Measurements from ENCODE around the gene SMG1.
"Not testable (repeated sequence)": the region's sequence is repeated elsewhere in the genome, so short reads cannot be mapped to it uniquely, and the experiment has no call there.

Gene SMG1

GRCh38 chr16:18925986-18926865 lies at the start of gene SMG1:
SMG1 (minus strand) TSS chr16:18926408; CDS start chr16:18926041, 367 bp downstream.
- not testable (repeated sequence) for H3K27me3 ChIP-seq (ENCODE audit: control insufficient read depth, insufficient read depth, low read length); H3K9me3 ChIP-seq (ENCODE audit: control insufficient read depth, low read depth, low read length); H3K4me1 ChIP-seq (ENCODE audit: control insufficient read depth, low read depth, low read length); H3K36me3 ChIP-seq (ENCODE audit: control insufficient read depth, low read depth, low read length)
- Histone ChIP-seq H3K9ac (ENCODE audit: low read length) (peak within 1 kb of the TSS; percentile 83), H3K27ac (ENCODE audit: low read length) (peak within 1 kb of the TSS; percentile 44), H3K4me3 (ENCODE audit: low read length) (peak within 1 kb of the TSS; percentile 91)

- no peak overlapping the region for H3K9ac ChIP-seq (ENCODE audit: low read length)
- H3K27ac ChIP-seq (ENCODE audit: low read length): no peak overlapping the region
- no peaks in the 10 kb centered on the region for H3K36me3 ChIP-seq (ENCODE audit: control insufficient read depth, low read depth, low read length)
- H3K27me3 ChIP-seq (ENCODE audit: control insufficient read depth, insufficient read depth, low read length): no peaks in the 10 kb centered on the region
- no peak overlapping the region for H3K4me3 ChIP-seq (ENCODE audit: low read length)
- no peaks in the 10 kb centered on the region for H3K4me1 ChIP-seq (ENCODE audit: control insufficient read depth, low read depth, low read length)
- no peaks in the 10 kb centered on the region for H3K9me3 ChIP-seq (ENCODE audit: control insufficient read depth, low read depth, low read length)
These were observed 48.9 kb upstream of the SMG1 start for GRCh38 chr16:18975109-18975508.

GRCh38 chr16:18969855-18970240 lies 43.6 kb upstream of the SMG1 start:
- no peaks in the 10 kb centered on the region for H3K27me3 ChIP-seq (ENCODE audit: control insufficient read depth, insufficient read depth, low read length)

GRCh38 chr16:18969050-18969854 lies 43.0 kb upstream of the SMG1 start:
- Histone ChIP-seq H3K9ac (ENCODE audit: low read length) (no peak overlapping the region), H3K27ac (ENCODE audit: low read length) (no peak overlapping the region), H3K4me3 (ENCODE audit: low read length) (peak overlapping the region; percentile 44), H3K36me3 (ENCODE audit: control insufficient read depth, low read depth, low read length) (no peaks in the 10 kb centered on the region), H3K4me1 (ENCODE audit: control insufficient read depth, low read depth, low read length) (no peaks in the 10 kb centered on the region), H3K9me3 (ENCODE audit: control insufficient read depth, low read depth, low read length) (no peaks in the 10 kb centered on the region), H3K27me3 (ENCODE audit: control insufficient read depth, insufficient read depth, low read length) (no peaks in the 10 kb centered on the region)

More at GRCh38 chr16:18969855-18970240, 43.6 kb upstream of the SMG1 start:
- H3K9ac ChIP-seq (ENCODE audit: low read length): no peak overlapping the region
- no peaks in the 10 kb centered on the region for H3K4me1 ChIP-seq (ENCODE audit: control insufficient read depth, low read depth, low read length)
- no peak overlapping the region for H3K4me3 ChIP-seq (ENCODE audit: low read length)
- no peaks in the 10 kb centered on the region for H3K9me3 ChIP-seq (ENCODE audit: control insufficient read depth, low read depth, low read length)
- H3K27ac ChIP-seq (ENCODE audit: low read length): no peak overlapping the region
- H3K36me3 ChIP-seq (ENCODE audit: control insufficient read depth, low read depth, low read length): no peaks in the 10 kb centered on the region

GRCh38 chr16:18966791-18967190 lies 40.6 kb upstream of the SMG1 start:
- no peaks in the 10 kb centered on the region for H3K4me1 ChIP-seq (ENCODE audit: control insufficient read depth, low read depth, low read length)
- H3K4me3 ChIP-seq (ENCODE audit: low read length): no peak overlapping the region
- H3K9me3 ChIP-seq (ENCODE audit: control insufficient read depth, low read depth, low read length): no peaks in the 10 kb centered on the region
- H3K9ac ChIP-seq (ENCODE audit: low read length): no peak overlapping the region
- no peaks in the 10 kb centered on the region for H3K36me3 ChIP-seq (ENCODE audit: control insufficient read depth, low read depth, low read length)
- no peak overlapping the region for H3K27ac ChIP-seq (ENCODE audit: low read length)
- no peaks in the 10 kb centered on the region for H3K27me3 ChIP-seq (ENCODE audit: control insufficient read depth, insufficient read depth, low read length)

- Histone ChIP-seq H3K27ac (ENCODE audit: low read length) (no peak overlapping the region), H3K4me3 (ENCODE audit: low read length) (no peak overlapping the region), H3K27me3 (ENCODE audit: control insufficient read depth, insufficient read depth, low read length) (no peaks in the 10 kb centered on the region), H3K36me3 (ENCODE audit: control insufficient read depth, low read depth, low read length) (no peaks in the 10 kb centered on the region), H3K4me1 (ENCODE audit: control insufficient read depth, low read depth, low read length) (no peaks in the 10 kb centered on the region), H3K9me3 (ENCODE audit: control insufficient read depth, low read depth, low read length) (no peaks in the 10 kb centered on the region), H3K9ac (ENCODE audit: low read length) (no peak overlapping the region)
These were observed 39.3 kb upstream of the SMG1 start for GRCh38 chr16:18965555-18965954.

GRCh38 chr16:18959031-18959505 lies 32.9 kb upstream of the SMG1 start:
- no peaks in the 10 kb centered on the region for H3K9me3 ChIP-seq (ENCODE audit: control insufficient read depth, low read depth, low read length)
- H3K27me3 ChIP-seq (ENCODE audit: control insufficient read depth, insufficient read depth, low read length): no peaks in the 10 kb centered on the region
- H3K9ac ChIP-seq (ENCODE audit: low read length): no peak overlapping the region
- no peak overlapping the region for H3K27ac ChIP-seq (ENCODE audit: low read length)
- H3K4me1 ChIP-seq (ENCODE audit: control insufficient read depth, low read depth, low read length): no peaks in the 10 kb centered on the region
- H3K36me3 ChIP-seq (ENCODE audit: control insufficient read depth, low read depth, low read length): no peaks in the 10 kb centered on the region
- no peak overlapping the region for H3K4me3 ChIP-seq (ENCODE audit: low read length)

- Histone ChIP-seq H3K4me1 (ENCODE audit: control insufficient read depth, low read depth, low read length) (no peaks in the 10 kb centered on the region), H3K9ac (ENCODE audit: low read length) (no peak overlapping the region), H3K36me3 (ENCODE audit: control insufficient read depth, low read depth, low read length) (no peaks in the 10 kb centered on the region), H3K27ac (ENCODE audit: low read length) (no peak overlapping the region), H3K9me3 (ENCODE audit: control insufficient read depth, low read depth, low read length) (no peaks in the 10 kb centered on the region), H3K4me3 (ENCODE audit: low read length) (no peak overlapping the region), H3K27me3 (ENCODE audit: control insufficient read depth, insufficient read depth, low read length) (no peaks in the 10 kb centered on the region)
These were observed 32.4 kb upstream of the SMG1 start for GRCh38 chr16:18958621-18959029.

- H3K4me3 ChIP-seq (ENCODE audit: low read length): not testable (repeated sequence)
These were observed 30.5 kb upstream of the SMG1 start for GRCh38 chr16:18956658-18957241.

GRCh38 chr16:18955874-18956580 lies 29.8 kb upstream of the SMG1 start:
- not testable (repeated sequence) for H3K4me3 ChIP-seq (ENCODE audit: low read length); H3K9me3 ChIP-seq (ENCODE audit: control insufficient read depth, low read depth, low read length); H3K9ac ChIP-seq (ENCODE audit: low read length); H3K27ac ChIP-seq (ENCODE audit: low read length); H3K36me3 ChIP-seq (ENCODE audit: control insufficient read depth, low read depth, low read length); H3K4me1 ChIP-seq (ENCODE audit: control insufficient read depth, low read depth, low read length); H3K27me3 ChIP-seq (ENCODE audit: control insufficient read depth, insufficient read depth, low read length)

More at GRCh38 chr16:18956658-18957241, 30.5 kb upstream of the SMG1 start:
- H3K4me1 ChIP-seq (ENCODE audit: control insufficient read depth, low read depth, low read length); H3K27ac ChIP-seq (ENCODE audit: low read length); H3K9me3 ChIP-seq (ENCODE audit: control insufficient read depth, low read depth, low read length); H3K9ac ChIP-seq (ENCODE audit: low read length); H3K27me3 ChIP-seq (ENCODE audit: control insufficient read depth, insufficient read depth, low read length); H3K36me3 ChIP-seq (ENCODE audit: control insufficient read depth, low read depth, low read length): not testable (repeated sequence)

GRCh38 chr16:18953547-18953946 lies 27.3 kb upstream of the SMG1 start:
- Histone ChIP-seq H3K9me3 (ENCODE audit: control insufficient read depth, low read depth, low read length) (no peaks in the 10 kb centered on the region), H3K36me3 (ENCODE audit: control insufficient read depth, low read depth, low read length) (no peaks in the 10 kb centered on the region)

More at GRCh38 chr16:18953547-18953946, 27.3 kb upstream of the SMG1 start:
- H3K27ac ChIP-seq (ENCODE audit: low read length): no peak overlapping the region
- H3K27me3 ChIP-seq (ENCODE audit: control insufficient read depth, insufficient read depth, low read length): no peaks in the 10 kb centered on the region
- no peak overlapping the region for H3K4me3 ChIP-seq (ENCODE audit: low read length)
- no peak overlapping the region for H3K9ac ChIP-seq (ENCODE audit: low read length)
- no peaks in the 10 kb centered on the region for H3K4me1 ChIP-seq (ENCODE audit: control insufficient read depth, low read depth, low read length)

Measured in iPS-18a (cell line).